ELF-1 (cell line): ENCODE measurements around the gene ADAMTS4.
A peak's percentile ranks its signal among the peaks of the same experiment; 100 is the strongest.

Experiments used
- DNase-seq: peaks from one replicate; pipeline ENCODE4 v3.0.0-alpha.2; 2016; ENCODE audit warnings: low read depth, low spot score

The ADAMTS4 gene

GRCh38 chr1:161219078-161219892 lies 20.4 kb upstream of the ADAMTS4 start:
- no peak for DNase-seq

GRCh38 chr1:161218301-161219077 lies 19.6 kb upstream of the ADAMTS4 start:
- no peak for DNase-seq

DNA sequence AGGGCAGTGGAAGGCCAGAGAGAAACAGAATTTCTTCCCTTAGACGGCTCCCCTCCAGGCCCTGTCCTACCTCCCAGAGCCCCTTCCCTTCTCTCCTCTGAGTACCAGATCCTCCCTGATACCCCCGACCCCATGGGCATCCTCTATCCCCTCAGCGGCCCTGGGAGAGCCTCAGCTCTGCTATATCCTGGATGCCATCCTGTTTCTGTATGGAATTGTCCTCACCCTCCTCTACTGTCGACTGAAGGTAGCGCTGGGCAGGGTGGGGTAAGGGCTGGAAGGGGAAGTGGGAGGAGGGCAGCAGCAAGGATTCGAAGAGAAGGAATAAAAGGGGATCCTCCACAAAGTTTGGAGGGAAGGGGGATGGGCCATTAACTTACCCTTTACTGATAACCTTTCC lies 19.0 kb upstream of the ADAMTS4 start:
- no peak for DNase-seq

DNA sequence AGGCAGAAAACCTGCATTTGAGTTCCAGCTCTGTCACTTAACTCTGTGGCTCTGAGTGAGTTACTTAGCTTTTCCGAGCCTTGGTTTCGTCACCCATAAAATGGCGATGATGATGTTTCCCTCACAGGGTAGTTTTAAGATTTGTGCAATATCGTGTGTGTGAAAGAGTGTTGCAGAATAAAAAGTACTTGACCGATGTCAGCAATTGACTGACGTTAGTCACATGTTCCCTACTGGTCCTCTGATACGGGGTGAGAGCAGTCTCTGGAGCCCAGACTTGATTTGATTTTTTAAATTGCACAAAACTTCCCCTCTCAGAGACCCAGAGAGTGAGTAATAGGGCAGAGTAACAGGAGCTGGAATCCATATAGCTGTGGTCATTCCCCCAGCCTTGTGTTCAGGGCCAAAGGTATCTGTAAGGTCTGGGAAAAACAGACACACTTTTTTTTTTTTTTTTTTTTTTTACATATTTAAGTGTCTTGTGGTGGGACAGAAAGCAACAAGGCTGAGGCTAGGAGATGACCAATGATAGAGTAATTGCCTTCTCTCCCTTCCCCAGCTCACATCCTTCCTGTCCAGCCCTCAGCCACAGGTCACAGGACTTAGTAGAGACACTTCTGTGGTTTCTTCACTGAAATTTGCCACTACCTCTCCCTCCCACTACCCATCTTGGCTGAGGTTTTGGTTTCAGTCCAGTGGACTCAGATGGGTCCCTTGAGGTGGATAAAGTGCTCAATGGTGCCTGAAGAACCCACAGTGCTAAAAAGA lies 18.3 kb upstream of the ADAMTS4 start:
- DNase-seq, result no peak

GRCh38 chr1:161215076-161215475 lies 16.2 kb upstream of the ADAMTS4 start, which contains the start of gene FCER1G:
TSS of gene FCER1G (plus strand) at chr1:161215295. CDS start at chr1:161215322, 27 bp downstream.
- DNase-seq, result no peak

DNA sequence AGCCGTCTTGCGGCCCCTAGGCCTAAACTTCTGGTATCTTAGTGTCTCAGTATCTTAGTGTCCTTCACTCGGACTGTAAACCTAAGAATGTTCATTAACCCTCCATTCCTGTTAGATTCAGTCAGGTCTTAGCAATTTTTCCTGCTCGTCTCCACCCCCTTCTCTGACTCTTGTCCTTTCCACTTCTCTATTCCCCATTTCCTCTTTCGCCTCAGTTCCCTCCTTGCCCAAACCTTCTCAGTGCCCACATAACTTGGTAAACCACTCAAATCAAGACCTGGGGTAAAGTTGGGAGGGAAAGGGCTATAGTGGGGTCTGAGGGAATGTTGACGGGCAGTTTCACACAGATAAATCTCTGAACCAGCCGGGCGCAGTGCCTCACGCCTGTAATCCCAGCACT lies 15.5 kb upstream of the ADAMTS4 start:
- no peak for DNase-seq

- DNase-seq, result peak; percentile 92
These were observed 11.0 kb upstream of the ADAMTS4 start for GRCh38 chr1:161209790-161210409.

- no peak for DNase-seq
These were observed 8.3 kb upstream of the ADAMTS4 start for GRCh38 chr1:161207173-161207572.

GRCh38 chr1:161206411-161207140 lies 7.7 kb upstream of the ADAMTS4 start:
- DNase-seq, result no peak

- peak; percentile 99 for DNase-seq
These were observed 3.2 kb upstream of the ADAMTS4 start, which contains the start of gene NDUFS2 for GRCh38 chr1:161201836-161202712. TSS of gene NDUFS2 (plus strand) at chr1:161202367. CDS start at chr1:161202386, 19 bp downstream.

DNA sequence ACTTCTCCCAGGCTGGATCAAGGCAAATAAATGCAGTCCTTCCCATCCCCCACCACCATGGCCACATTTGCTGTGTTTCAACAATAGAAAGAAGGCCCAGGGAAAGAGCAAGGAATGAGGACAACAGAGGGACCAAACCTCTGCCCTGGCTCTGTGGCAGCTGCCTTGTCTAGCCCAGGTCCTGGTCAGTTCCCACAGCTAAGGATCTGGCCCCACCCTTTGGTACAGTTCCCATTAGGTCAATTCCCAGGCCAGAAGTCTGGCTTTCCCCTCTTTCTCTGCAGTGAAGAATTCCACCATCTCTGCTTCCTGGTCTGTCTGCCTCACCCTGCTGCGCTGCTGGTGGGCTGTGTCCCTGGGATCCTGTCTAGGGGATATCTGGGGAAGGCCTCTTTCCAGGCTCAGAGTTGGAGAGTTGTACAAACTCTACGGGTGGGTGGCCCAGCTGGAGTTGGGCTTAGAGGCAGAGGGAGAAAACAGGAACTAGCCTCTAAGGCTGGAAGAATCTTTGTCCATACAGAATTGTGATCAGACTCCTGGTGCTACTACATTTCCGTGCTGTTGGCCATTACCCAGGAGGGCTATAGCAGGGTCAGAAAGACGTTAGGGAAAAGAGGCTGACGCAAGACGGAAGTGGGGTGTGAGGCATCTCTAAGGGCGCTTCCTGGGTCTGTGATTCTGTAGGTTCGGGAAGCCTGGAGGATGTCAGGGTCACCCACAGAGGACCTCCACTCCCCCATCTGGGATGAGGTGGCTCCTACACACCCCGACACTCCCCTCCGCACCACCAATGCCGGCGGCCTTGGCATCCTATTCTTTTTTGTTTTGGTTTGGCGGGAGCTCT lies 2.4 kb upstream of the ADAMTS4 start:
- DNase-seq, result no peak

- DNase-seq, result no peak
These were observed 1.7 kb upstream of the ADAMTS4 start for GRCh38 chr1:161200421-161200991.

GRCh38 chr1:161199506-161200139 lies 769 bp upstream of the ADAMTS4 start:
- DNase-seq, result no peak

- peak; percentile 79 for DNase-seq
These were observed 509 bp downstream of the ADAMTS4 start for GRCh38 chr1:161198194-161198896.

- no peak for DNase-seq
These were observed 1.2 kb downstream of the ADAMTS4 start for GRCh38 chr1:161197560-161198193.

DNA sequence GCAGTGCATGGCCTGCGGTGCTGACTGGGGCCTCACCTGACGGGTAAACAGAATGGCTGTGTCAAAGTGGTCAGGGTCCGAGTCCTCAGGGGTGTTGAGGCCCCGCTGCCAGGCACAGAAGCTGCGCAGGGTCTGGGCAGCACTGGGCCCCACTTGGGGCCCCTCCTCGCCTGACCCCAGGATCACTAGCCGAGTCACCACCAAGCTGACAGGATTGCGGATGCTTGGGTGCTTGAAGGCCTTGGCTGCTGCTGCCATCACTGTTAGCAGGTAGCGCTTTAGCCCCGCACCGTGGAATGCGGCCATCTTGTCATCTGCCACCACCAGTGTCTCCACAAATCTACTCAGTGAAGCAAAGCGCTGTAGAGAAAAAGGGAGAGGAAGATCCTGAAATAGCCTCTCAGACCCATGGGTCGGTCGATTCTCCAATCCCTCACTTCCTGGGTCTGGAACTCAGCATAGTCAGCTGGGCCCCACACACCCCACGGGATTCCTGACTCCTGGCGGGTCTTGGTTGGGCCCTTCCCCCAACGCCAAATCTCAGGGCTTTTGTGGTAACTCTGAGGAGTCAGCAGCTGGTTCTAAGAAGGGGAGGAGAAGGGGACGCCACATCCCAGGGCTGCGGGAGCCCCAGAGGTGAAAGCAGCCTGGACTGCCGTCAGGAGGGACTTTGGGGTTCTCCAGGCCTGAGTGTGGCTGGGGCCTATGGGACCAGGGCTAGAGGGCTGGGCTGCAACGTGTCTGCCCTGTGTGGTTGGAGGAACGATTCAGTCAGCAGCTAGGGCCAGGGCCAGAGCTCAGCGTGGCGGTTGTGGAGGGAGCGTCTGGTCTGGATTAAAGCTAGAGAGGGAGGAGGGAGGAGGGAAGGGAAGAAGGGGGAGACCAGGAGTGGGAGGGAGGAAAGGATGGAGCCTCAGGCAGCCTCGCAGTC lies 2.1 kb downstream of the ADAMTS4 start:
- peak; percentile 70 for DNase-seq
